Subcutaneous adipose tissue (tissue), 4 donors: Measurements from ENCODE around the gene VEPH1. TPM values are rescaled to one million over a fixed set of nuclear protein-coding genes. Genes with fewer than 3 reads are reported as not detected.

Experiments
- total RNA-seq, 4 donors: library from RNA; depleted of rRNA; stranded (reverse); fragments of >200 nt; gene quantifications; one replicate each; pipeline ENCODE4 v1.1.0, GENCODE V29; 2016
- TF ChIP-seq, protein P1 (sequence below): fragments of 450-650 bp; IDR thresholded peaks from one replicate; pipeline ENCODE4 v1.5.1; 2016; ENCODE audit warnings: low read depth, mild to moderate bottlenecking, control low read depth, antibody characterized with exemption, moderate library complexity

Gene VEPH1
- total RNA-seq, 4 donors from 2014 or later: 0.44 to 11.9 (median 3.1) TPM

DNA sequence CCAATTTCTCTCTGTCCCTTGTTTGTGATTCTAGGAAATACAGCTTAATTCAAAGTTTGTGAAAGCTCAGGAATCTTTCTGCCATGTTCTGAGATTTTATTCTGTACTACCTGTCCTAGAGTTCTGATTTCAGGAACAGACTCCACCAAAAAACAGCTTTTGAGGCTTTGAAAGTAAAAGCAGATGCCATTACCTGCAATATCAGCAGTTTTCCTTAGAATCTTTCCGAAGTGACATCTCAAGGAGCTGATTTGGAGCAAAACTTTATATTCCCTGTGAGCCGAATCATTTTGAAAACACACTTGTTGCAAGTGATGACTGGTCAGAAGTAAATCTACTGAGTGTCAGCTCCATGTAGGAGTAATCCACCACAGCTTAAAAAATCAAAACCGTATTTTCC is 284.0 kb downstream of the VEPH1 start:
- TF ChIP-seq, protein P1, sequence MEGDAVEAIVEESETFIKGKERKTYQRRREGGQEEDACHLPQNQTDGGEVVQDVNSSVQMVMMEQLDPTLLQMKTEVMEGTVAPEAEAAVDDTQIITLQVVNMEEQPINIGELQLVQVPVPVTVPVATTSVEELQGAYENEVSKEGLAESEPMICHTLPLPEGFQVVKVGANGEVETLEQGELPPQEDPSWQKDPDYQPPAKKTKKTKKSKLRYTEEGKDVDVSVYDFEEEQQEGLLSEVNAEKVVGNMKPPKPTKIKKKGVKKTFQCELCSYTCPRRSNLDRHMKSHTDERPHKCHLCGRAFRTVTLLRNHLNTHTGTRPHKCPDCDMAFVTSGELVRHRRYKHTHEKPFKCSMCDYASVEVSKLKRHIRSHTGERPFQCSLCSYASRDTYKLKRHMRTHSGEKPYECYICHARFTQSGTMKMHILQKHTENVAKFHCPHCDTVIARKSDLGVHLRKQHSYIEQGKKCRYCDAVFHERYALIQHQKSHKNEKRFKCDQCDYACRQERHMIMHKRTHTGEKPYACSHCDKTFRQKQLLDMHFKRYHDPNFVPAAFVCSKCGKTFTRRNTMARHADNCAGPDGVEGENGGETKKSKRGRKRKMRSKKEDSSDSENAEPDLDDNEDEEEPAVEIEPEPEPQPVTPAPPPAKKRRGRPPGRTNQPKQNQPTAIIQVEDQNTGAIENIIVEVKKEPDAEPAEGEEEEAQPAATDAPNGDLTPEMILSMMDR: no peak

Other genes starting within 250 kb of the VEPH1 start
- 10 to 100 TPM; 26.0 to 93.1 (median 76.6) TPM for gene PTX3, start 66.6 kb downstream of the VEPH1 start, total RNA-seq